ENCODE measurements around the gene ZNF519.
"Not testable (repeated sequence)": the region's sequence is repeated elsewhere in the genome, so short reads cannot be mapped to it uniquely, and the experiment has no call there.

- TF ChIP-seq, protein P1, sequence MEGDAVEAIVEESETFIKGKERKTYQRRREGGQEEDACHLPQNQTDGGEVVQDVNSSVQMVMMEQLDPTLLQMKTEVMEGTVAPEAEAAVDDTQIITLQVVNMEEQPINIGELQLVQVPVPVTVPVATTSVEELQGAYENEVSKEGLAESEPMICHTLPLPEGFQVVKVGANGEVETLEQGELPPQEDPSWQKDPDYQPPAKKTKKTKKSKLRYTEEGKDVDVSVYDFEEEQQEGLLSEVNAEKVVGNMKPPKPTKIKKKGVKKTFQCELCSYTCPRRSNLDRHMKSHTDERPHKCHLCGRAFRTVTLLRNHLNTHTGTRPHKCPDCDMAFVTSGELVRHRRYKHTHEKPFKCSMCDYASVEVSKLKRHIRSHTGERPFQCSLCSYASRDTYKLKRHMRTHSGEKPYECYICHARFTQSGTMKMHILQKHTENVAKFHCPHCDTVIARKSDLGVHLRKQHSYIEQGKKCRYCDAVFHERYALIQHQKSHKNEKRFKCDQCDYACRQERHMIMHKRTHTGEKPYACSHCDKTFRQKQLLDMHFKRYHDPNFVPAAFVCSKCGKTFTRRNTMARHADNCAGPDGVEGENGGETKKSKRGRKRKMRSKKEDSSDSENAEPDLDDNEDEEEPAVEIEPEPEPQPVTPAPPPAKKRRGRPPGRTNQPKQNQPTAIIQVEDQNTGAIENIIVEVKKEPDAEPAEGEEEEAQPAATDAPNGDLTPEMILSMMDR (IDR thresholded peaks at IDR 0.05; ENCODE audit: low read depth, low read length, poor library complexity, severe bottlenecking), result not testable (repeated sequence)
- not testable (repeated sequence) for TF ChIP-seq EZH2phosphoT487 (IDR thresholded peaks at IDR 0.05; ENCODE audit: borderline replicate concordance, low read length)
Observed at GRCh38 chr18:14145581-14146338, 13.5 kb upstream of the ZNF519 start.

Data from DOHH2 (cell line).